NCI-H146 (cell line): ENCODE measurements around the gene PRELP.

Source experiments
- DNase-seq: peaks from one replicate; lab custom pipeline; 2025; lab: John Stamatoyannopoulos, UW

The PRELP gene

DNA sequence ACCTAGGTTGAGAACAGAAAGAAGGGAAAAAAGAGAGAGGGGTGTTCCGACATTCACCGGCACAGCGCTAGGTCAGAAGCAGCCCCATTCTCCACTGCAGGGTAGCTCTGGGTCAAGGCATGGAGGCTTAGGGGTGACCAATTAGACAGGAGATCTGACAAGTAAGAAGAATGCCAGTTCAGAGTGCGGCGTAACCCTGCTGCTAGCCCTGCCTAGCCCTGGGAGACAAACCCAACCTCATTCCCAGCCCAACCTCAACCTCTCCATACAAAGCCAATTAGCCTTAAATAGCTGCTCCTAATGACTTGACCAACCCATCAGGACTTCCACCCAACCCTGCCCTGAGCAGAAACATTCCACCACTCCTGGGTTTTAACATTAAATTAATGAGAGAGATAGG is 3.4 kb downstream of the PRELP start:
- DNase-seq: no peak

DNA sequence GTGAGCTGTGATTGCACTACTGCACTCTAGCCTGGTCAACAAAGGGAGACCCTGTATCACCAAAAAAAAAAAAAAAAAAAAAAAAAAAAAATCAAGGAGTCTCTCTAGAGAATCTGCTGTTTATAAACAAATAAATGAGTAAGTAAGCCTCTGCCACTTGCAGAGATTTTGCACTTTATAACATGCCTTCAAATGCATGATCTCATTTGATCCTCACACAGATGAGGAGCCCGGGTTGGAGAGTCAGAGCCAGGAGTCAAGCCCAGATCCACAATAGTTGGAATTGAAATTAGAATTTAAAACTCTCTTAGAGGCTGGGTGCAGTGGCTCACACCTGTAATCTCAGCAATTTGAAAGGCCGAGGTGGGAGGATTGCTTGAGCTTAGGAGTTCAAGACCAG is 4.0 kb downstream of the PRELP start:
- no peak for DNase-seq

DNA sequence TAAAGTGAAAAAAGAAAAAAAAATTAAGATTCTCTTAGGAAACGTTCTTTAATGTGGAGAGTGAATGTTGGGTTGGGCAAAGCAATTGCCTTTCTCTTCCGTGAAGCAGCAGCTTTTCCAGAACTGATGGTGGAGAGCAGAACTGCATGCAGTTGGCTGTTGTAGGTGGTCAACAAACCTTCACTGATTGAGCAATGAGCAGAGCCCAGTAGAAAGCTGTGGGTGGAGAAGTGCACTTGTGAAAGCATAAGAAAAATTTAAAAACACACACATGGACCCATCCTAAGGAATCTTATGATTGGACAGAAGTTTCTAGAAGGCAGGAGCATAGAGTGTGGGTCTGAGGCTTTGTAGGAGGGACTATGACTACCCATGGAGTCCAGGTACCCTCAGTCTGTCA is 4.5 kb downstream of the PRELP start:
- no peak for DNase-seq

DNA sequence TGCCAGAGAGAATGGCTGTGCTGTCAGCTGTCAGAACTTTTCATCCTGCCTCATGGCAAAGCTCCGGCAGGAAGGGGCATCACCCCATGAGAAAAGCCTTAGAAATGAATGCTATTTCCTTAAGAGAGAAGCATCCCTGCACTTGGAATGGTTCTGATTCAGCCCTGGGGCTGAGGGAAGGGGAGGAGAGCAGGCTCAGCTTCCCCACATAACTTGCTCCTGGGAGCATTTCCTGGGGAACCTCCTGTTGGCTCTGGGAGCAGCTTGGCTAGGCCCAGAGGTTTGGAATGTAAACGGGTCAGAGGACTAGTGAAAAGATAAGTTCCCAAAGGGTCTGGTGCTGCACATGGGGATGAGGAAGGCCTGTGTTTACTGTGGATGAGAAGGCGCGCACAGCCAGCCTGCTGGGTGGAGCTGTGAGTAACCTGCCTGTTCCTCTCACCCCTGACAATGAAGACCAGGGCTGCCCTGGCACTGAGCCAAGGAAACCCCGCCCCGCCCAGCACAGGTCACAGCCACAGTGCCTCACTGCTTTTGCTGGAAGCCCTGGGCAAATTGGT is 5.0 kb downstream of the PRELP start:
- DNase-seq: peak; percentile 91

DNA sequence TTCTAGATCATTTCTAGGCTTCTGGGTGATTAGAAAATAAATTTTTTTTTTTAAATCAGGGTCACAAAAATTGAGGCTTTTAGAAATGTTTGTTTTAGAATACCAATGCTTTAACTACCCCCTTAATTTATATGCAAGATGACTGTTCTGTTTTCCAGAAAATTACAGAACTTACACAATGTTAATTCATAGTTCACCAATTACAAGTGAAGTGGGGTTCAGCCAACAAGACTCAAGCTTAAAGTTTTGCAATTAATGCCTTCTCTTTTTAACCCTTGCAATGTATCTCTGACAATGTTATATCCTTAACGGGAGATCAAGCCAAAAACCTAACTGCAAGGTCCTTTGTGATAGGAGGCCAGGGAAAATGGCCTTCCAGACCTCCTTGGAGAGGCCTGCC is 5.6 kb downstream of the PRELP start:
- no peak for DNase-seq

DNA sequence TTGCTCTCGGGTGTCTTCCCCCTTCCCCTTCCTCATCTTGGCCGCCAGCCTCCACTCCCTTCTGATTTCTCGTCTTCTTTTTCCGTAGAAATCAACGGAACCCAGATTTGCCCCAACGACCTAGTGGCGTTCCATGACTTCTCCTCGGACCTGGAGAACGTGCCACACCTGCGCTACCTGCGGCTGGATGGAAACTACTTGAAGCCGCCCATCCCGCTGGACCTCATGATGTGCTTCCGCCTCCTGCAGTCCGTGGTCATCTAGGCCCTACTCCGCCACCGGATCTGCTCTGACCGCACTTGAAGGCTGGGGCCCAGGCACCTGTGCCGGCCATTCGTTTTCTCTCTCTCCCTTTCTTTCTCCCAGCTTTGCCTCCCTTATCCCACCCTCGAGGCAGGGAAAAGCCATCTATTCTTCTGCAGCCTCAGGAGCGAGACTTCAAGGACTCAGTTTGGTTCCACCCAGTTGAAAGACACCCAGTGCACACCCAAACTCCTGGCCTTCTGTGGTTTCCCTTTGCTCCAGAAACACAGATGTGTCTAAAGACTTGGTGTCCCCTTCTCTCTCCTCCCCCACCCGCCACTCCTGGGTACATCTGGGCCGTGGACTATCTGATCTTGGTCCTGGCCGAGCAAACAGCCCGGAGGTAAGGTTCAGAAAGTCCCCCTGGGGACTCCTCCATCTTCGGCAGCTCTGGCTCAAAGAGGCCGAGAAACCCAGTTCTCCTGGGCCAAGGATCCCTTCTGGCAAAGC is 11.2 kb downstream of the PRELP start:
- no peak for DNase-seq

DNA sequence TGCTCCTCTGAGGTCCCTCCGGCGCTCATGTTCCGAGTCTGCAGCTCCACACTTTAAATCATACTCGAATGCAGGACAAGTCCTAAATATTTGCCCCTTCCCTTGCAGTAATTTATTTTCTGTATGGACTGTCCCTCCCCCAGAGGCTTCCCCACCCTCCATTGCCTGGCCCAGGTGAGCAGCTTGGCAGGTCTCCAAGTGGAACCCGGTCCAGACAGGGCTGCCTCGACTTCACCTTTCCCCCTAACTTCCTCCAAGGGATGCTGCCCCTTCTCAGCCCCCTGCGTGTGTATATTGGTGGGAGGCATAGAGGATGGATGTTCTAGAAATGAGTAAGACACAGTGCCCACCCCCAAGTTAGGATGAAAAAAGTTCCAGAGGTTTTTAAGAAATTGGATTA is 12.9 kb downstream of the PRELP start:
- DNase-seq: no peak

DNA sequence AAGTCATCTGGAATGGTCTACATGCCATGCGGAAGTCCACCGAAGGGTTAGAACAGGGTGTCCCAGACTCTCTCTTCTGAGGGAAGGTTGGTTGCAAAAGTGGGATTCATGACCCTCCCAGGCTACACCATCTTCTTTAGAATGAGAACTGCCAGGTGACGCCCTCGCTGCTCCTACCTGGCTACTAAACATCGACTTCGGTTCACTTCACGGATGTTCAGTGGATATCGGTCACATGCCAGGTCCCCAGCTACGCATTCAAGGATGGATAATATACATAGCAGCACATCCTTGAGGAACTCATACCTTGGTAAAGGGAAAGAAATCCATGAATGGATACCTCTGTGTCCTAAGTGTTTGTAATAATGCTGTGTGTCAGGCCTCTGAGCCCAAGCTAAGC is 15.0 kb downstream of the PRELP start:
- no peak for DNase-seq

DNA sequence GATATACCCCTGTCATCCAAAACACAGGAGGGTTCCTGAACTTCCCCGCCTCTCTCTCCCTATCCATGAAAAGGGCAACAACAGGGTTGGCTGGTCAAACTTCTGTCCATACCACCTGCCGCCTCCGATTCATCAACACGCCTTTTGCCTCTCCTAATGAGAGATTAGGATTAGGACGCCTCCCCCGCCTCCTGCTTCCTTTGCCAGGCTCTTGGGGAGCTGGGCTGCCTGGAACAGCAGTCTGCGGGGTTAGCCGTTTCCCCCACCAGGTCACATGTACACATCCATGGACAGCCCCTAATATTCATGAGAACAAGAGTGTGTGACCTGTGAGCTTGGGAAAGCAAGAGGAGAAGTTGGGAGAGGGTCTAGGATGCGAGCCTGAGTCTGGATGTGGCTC is 16.1 kb downstream of the PRELP start:
- peak; percentile 71 for DNase-seq

DNA sequence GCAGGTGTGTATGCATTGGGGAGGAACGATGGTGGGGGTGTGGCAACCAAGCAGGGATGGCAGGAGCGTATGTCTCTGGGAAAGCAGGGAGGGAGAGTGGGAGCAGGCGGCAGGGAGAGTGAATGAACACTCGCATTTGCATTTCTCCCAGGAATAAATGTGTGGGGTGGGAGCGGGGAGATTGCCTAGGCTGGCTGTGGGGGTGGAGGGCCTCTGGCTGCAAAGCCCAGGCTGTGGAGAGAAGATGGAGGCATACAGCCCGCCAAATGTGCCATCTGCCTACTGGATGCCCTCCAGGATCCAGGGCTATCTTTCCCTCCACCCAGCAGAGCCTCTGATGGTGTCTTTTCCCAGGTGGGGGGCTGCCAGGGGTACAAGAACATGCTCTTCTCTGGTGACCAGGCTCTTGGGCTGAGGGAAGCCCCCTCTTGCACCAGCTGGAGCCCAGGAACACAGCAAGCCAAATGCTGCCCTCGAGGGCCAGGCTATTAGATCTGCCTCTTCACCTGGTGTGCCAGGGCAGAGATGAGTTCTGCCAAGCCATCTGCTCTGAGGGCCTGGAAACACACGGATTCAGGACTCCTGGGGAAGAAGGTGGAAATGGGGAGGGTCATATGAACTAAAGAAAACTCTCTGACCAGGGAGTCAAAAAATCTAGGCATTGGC is 16.6 kb downstream of the PRELP start:
- no peak for DNase-seq

DNA sequence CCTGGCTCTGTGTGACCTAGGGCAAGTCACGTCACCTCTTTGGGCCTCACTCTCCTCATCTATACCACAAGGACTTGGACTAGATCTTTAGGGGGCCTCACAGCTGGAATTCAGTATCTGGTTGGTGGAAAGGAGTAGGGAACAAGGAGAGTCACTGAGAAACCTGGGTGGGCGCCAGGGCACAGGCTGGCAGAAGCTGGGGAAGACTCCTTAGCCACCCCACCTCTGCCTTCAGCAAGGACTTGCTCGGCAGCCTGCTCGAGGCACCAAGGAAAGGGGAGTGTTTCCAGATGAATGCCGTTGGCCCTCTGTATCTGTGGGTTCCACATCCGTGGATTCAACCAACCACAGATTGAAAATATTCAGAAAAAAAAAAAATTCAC is 17.1 kb downstream of the PRELP start:
- DNase-seq: no peak

DNA sequence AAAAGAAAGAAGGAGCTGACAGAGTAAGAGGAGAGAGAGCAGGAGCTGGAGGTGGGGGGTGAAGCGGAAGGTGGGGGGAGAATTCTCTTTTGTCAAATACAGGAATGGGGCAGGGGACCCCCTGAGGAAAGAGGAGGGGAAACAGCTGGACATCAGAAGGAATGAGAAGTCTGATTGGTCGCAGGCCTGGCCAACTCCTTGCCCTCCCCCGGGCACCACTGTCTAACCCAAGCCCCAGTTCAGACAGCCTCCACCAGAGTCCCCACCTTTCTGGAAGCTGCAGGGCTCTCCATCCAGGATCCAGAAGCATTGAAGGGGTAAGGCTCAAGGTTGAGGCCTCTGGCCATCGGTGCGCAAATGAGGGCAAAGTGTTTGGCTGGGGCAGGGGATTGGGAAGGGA is 18.3 kb downstream of the PRELP start, which contains the start of gene OPTC:
TSS of gene OPTC (plus strand) at position 253 of the 400 bp plus-strand sequence. CDS start 1,853 bp downstream, outside the sequence.
- DNase-seq: no peak

DNA sequence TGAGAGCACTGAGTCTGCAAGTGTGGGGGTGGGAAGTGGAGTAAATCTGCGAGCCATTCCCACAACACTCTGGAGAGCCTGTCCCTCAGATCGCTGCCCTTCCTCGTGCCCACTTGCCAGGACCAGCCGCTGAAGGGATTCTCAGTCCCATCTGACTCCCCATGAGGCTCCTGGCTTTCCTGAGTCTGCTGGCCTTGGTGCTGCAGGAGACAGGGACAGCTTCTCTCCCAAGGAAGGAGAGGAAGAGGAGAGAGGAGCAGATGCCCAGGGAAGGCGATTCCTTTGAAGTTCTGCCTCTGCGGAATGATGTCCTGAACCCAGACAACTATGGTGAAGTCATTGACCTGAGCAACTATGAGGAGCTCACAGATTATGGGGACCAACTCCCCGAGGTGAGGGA is 20.2 kb downstream of the PRELP start:
- DNase-seq: no peak

DNA sequence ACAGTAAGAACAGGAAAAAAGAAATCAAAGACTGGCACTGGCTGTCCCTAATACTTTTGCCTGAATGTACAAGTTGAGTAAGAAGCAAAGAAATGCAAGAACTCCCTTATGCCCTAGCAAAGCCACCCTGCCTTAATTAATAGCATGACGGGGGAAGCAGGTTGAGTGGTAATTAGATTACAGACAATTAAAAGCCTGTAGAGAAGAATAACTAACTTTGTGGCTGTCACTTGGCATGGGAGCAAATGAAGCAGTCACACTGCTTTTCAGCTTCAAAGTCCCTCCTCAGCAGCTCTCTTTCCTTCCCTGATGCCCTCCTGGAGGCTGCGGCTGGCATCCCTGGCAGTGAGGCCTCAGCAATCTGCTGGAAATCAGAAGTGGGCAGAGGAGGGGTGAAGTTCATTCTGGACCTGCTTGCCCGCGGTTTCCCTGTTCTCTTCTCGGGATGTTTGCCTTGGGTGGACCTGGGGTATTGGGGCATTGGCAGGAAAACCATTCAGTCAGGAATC is 21.7 kb downstream of the PRELP start:
- DNase-seq: no peak

DNA sequence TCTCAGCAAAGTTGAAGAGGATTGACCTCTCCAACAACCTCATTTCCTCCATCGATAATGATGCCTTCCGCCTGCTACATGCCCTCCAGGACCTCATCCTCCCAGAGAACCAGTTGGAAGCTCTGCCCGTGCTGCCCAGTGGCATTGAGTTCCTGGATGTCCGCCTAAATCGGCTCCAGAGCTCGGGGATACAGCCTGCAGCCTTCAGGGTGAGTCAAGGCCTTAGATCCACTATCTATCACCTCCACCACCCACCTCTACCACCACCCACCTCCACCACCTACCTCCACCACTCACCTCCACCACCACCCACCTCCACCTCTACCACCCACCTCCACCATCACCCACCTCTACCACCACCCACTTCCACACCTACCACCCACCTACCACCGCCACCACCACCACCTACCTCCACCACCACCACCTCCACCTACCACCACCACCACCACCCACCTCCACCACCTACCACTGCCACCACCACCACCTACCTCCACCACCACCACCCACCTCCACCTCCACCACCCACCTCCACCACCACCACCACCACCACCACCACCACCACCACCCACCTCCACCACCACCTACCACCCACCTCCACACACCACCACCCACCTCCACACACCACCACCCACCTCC is 24.2 kb downstream of the PRELP start:
- DNase-seq: no peak

DNA sequence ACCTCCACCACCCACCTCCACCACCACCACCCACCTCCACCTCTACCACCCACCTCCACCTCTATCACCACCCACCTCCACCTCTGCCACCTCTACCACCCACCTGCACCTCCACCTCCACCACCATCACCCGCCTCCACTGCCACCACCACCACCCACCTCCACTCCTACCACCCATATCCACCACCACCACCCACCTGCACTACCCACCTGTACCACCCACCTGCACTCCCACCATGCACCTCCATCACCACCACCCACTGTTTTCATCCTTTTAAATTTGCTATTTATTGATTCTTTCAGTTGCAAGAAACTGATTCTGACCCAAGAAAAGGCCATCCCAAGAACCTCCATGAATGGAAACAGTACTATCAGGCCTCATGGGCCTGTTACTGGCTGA is 24.7 kb downstream of the PRELP start:
- DNase-seq: no peak

DNA sequence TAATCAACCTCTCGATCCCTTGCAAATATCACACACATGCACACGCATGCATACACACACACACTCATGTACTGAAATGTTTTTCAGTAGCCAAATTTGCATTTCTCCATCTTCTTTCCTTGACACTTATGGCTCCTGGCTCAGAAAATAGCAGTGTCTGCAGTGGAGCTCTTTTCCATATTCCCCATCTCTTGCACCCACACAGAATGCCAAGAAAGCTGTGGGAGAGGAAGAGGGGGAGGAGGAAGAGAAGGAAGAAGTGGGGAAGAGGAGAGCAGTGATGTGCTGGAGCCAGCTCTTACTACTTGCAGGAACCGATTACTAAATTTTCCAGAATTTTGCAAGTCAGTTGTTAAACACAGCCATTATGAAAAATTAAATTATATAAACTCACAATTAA is 28.2 kb downstream of the PRELP start:
- DNase-seq: no peak

DNA sequence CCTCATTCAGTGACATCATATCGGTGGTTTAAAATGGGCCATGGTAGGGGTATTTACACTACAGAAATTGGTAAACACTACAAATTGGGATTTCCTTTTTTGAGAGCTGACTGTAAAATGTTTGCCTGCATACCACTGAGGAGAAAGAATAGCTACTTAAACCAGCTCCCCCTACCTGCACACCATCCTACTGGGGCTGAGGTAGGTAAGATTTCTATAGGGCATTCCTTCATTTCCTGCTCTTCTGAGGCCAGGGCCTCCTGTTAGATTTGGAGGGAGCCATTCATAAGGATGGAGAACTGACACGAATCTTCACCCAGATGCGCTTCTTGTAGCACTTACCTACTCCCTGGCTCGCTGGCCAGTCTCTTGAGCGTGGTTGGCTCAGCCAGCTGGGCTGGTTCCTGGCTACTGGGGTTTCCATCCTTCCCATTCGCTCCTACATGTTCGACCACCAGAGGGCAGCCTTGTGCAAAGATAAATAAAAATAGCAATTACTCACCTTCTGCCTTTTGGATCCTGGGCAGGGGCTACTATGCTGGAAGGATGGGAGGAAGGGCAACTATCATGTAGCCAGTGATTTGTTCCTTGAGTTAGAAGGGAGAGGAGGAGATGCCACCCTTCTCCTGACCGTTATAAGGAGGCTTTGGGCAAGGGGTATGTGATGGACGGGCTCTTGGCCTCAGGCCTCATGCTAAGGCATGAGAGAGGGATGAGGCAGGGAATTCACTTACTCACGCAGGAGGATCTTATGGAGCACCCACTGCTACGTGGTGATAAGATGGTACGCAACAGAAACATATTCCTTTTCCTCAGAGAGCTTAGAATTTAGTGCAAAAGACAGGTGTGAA is 29.0 kb downstream of the PRELP start:
- DNase-seq: peak; percentile 84

DNA sequence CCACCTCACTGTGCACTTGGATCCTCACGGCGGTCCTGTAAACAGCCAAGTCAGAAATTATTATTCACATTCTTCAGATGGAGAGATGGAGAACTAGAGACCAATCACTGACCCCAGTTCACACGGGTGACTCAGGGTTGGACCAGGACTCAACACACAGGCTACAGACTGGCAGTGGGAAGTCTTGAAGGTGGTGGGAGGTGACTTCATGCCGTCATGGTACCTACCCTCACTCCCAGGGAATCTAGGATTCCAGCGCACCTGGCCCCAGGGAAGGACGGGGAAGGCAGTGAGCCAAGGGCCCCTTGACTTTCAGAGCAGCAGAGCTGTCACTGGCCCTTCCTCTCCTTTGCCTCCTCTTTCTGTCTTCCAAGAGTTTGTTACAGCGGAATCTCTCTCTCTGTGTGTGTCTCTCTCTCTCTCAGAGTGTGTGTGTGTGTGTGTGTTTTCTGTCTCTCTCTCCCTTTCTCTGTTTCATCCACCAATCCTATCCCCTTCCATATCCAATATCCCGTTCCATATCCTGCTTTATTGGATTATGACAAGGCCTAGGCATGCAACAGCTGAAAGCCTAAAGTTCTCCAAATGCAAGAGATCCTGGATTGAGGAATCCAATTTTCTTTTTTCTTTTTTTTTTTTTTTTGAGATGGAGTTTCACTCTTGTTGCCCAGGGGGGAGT is 30.1 kb downstream of the PRELP start:
- no peak for DNase-seq

DNA sequence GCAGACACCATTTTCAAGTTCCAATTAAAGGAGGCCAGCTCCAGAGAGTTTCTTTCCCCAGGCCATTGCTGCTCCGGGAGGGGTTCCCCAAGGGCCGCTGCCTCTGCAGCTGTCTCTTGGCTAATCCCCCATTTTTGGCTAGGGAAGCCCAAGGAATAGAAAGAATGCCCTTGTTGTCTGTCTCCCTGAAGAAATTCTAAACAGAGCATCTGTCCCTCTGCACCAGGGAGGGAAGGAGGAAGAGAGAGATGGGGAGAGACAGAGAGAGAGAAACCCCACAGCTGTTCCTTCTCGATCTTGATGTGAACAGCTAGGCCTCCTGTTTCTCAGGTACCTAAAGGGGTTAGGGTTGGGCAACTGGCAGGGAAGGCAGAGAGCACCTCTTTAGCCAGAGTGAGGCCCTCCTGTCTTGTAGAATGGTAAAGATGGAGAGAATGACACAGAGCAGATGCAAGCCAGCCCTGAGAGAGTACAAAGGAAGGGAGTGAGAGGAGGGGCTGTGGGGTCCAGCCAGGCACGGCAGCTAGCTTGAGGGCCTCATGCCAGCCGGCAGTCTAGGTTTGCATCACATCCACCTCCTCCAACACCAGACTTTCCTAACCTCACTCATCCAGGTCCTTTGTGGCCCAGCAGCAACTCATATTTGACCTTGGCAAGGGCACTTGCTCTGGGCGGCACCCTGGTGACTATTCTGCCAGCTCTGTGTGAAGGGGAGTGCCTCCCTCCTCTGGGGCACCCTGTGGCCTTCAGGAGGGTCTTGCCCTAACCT is 31.4 kb downstream of the PRELP start:
- no peak for DNase-seq

DNA sequence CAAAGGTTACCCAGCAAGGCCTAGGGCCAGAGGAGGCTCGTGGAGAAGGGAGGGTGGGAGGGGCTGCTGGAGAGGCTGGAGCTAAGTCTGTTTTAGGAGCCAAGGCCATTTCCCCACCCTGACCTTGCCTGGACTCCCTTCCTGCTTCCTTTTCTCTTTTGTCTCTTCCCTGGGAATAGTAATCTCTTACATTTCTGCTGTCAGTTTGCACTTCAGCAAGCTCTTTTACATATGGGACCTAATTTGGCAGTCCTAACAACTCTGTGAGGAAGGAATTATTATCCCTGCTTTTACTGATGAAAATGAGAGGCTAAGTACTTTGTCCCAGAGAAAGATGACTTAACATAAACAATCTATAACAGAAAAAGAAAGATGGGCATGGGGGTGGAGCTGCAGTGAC is 32.2 kb downstream of the PRELP start:
- DNase-seq: no peak
